Vagina (tissue), 2 donors: ENCODE measurements around the gene EIF2S3. TPM values are rescaled to one million over a fixed set of nuclear protein-coding genes. Genes with fewer than 3 reads are reported as not detected.
A peak's percentile ranks its signal among the peaks of the same experiment; 100 is the strongest.

Experiments
- DNase-seq, 2 donors: peaks; one replicate each; pipeline ENCODE4 v3.0.0-alpha.2; 2017; ENCODE audit errors: extremely low spot score in 2 of 2
- H3K27ac ChIP-seq: fragments of 200-600 bp; sonication (generic); one replicate; pipeline ENCODE4 v1.5.1; 2019
- H3K27me3 ChIP-seq: fragments of 200-600 bp; sonication (generic); one replicate; pipeline ENCODE4 v1.5.1; 2019
- H3K36me3 ChIP-seq, 2 donors: fragments of 200-600 bp; sonication (generic); one replicate each; pipeline ENCODE4 v1.5.1; 2017 to 2019
- H3K4me1 ChIP-seq: fragments of 200-600 bp; sonication (generic); one replicate; pipeline ENCODE4 v1.5.1; 2019
- H3K4me3 ChIP-seq, 2 donors: fragments of 200-600 bp; sonication (generic); 1 replicate in 1 of 2; 2 replicates in 1 of 2; pipeline ENCODE4 v1.5.1; 2016 to 2019
- H3K9me3 ChIP-seq: fragments of 200-600 bp; sonication (generic); one replicate; pipeline ENCODE4 v1.5.1; 2019
- CTCF ChIP-seq, 3 experiments: fragments of 450-650 bp in 2 of 3; fragments of 200-600 bp in 1 of 3; sonication (generic) in 1 of 3; IDR thresholded peaks; one replicate each; pipeline ENCODE4 v1.5.1; 2017 to 2019; ENCODE audit warnings: antibody characterized with exemption in 3 of 3, mild to moderate bottlenecking in 2 of 3, moderate library complexity in 2 of 3
- POLR2A ChIP-seq, 2 donors: fragments of 450-650 bp; IDR thresholded peaks; one replicate each; pipeline ENCODE4 v1.6.1; 2017; ENCODE audit warnings: antibody characterized with exemption in 2 of 2, mild to moderate bottlenecking in 2 of 2, moderate library complexity in 2 of 2
- POLR2AphosphoS5 ChIP-seq, 2 donors: sonication (generic); formaldehyde crosslinking; IDR thresholded peaks; one replicate each; pipeline ENCODE4 v1.9.0; 2017; ENCODE audit warnings: antibody characterized with exemption in 2 of 2, mild to moderate bottlenecking in 2 of 2, low read depth in 1 of 2; ENCODE audit not compliant: insufficient read depth in 1 of 2
- intact Hi-C: fragments of 100-400 bp; cut with DNase I; formaldehyde crosslinking; loops from one replicate; pipeline ENCODE4 v1.15.1; 2023
- total RNA-seq: library from RNA; depleted of rRNA; stranded (reverse); fragments of >200 nt; gene quantifications from one replicate; pipeline ENCODE4 v1.2.3, GENCODE V29; 2016

The EIF2S3 gene
- total RNA-seq, 1 donor from 2014 or later: 121 TPM

GRCh38 chrX:24023544-24023943, 31.2 kb upstream of the EIF2S3 start:
- no peaks in the 10 kb centered on the region for H3K27me3 ChIP-seq
- no peak for TF ChIP-seq POLR2AphosphoS5 (IDR thresholded peaks at IDR 0.05; ENCODE audit: insufficient read depth in 1 of 2, low read depth in 1 of 2)
- no peak for TF ChIP-seq POLR2A (IDR thresholded peaks at IDR 0.05)
- TF ChIP-seq CTCF (IDR thresholded peaks at IDR 0.05): no peak
- H3K27ac ChIP-seq: peak overlapping the region; percentile 79
- no peaks in the 10 kb centered on the region for H3K36me3 ChIP-seq
- peak overlapping the region; percentile 54 to 77 for H3K4me3 ChIP-seq
- H3K9me3 ChIP-seq: no peaks in the 10 kb centered on the region
- peaks cover 6% of the 10 kb centered on the region for H3K4me1 ChIP-seq
- DNase-seq: no peak
- intact Hi-C loops: no loop called here

GRCh38 chrX:24023972-24024669, 30.6 kb upstream of the EIF2S3 start:
- Histone ChIP-seq H3K27ac (peak overlapping the region; percentile 79), H3K4me1 (peaks cover 6% of the 10 kb centered on the region), H3K4me3 (peak overlapping the region; percentile 54 to 77), H3K9me3 (no peaks in the 10 kb centered on the region), H3K27me3 (no peaks in the 10 kb centered on the region), H3K36me3 (no peaks in the 10 kb centered on the region)
- DNase-seq: no peak
- TF ChIP-seq POLR2AphosphoS5 (IDR thresholded peaks at IDR 0.05; ENCODE audit: insufficient read depth in 1 of 2, low read depth in 1 of 2): no peak
- TF ChIP-seq POLR2A (IDR thresholded peaks at IDR 0.05): no peak
- TF ChIP-seq CTCF (IDR thresholded peaks at IDR 0.05): no peak
- intact Hi-C loops: no loop called here

DNA sequence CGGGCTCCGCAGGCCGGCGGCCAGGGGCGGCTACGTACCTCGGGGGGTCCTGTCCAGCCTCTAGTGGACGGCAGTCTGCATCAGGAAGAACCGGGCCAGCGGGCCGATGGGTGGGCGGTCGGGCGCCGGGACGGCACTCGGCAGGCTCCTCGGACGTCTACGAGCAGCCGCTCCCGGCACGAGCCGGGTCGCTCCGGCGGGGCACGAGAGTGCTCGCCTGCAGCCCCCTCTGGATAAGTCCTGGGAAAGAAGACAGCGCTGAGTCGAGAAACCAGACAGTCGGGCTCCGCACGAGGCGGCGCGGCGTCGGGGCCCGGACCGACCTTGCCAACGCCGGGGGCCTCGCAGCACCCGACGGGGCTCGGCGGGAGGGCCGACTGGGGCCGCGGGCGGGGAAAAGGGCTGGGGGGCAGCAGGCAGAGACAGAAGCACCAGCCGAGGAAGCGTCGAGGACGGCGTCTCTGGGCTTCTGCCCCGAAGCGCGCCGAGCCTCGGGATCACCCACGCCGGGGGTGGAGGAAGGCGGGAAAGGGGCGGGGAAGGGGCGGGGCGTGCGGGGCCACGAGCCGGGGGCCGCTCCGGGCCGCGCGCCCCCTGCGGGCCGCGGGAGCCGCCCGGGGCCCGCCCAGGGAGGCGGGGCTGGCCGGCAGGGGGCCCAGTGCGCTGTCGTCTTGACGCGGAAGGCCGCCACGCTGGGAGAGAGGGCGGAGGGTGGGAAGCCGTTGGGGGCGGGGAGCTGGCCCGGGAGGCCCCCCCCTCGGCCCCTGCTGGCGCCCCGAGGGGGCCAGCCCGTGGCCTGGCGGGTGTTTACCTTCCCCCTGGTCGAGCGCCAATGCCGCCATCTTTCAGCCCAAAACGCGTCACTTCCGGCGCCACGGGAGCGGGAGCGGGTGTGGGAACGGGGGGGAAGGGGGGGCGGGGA, 29.7 kb upstream of the EIF2S3 start:
- Histone ChIP-seq H3K4me1 (peaks cover 6% of the 10 kb centered on the region), H3K27ac (peak overlapping the region; percentile 79), H3K4me3 (peak overlapping the region; percentile 54 to 77), H3K27me3 (no peaks in the 10 kb centered on the region), H3K36me3 (no peaks in the 10 kb centered on the region), H3K9me3 (no peaks in the 10 kb centered on the region)
- peak in 1 of 2 donors; percentile 38 for TF ChIP-seq POLR2AphosphoS5 (IDR thresholded peaks at IDR 0.05; ENCODE audit: insufficient read depth in 1 of 2, low read depth in 1 of 2)
- peak in 1 of 2 donors; percentile 73 for TF ChIP-seq POLR2A (IDR thresholded peaks at IDR 0.05)
- TF ChIP-seq CTCF (IDR thresholded peaks at IDR 0.05): no peak
- intact Hi-C loops: no loop called here
- DNase-seq: peak in 1 of 2 donors; percentile 88

DNA sequence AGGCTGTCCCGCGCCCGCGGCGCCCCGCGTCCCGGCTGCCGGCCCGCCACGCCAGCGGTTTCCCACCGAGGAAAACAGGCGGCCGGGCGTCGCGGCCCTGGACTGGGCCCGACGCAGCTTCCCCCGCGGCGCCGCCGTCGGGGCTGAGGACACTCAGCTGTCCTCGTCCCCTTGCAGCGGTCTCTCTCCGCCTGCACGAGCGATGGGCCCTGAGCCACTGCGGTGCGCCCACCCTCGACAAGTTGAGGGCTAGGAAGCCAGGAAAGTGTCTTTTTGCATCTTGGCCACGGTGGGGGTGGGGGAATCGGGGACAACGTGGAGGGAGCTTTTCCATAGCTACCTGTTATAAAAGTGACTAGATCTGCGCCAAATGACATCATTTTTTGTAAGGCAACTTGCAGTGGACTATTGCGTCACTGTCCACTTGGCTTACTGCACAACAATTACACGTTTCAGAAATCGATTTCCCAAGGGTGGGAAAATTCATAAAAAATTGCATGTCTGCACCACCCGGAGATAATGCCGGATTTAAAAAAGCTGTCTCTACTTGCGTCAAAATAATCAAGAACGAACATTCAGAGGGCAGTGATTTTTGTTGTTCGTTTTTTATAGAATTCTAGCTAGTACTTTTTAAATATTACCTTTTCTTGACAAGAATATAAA, 28.9 kb upstream of the EIF2S3 start:
- intact Hi-C loops: no loop called here
- H3K9me3 ChIP-seq: no peaks in the 10 kb centered on the region
- TF ChIP-seq POLR2A (IDR thresholded peaks at IDR 0.05) (peak in 1 of 2 donors; percentile 41), CTCF (IDR thresholded peaks at IDR 0.05) (no peak), POLR2AphosphoS5 (IDR thresholded peaks at IDR 0.05; ENCODE audit: insufficient read depth in 1 of 2, low read depth in 1 of 2) (peak in 1 of 2 donors; percentile 54)
- peak overlapping the region; percentile 54 to 77 for H3K4me3 ChIP-seq
- H3K27me3 ChIP-seq: no peaks in the 10 kb centered on the region
- peak in 1 of 2 donors; percentile 88 for DNase-seq
- H3K36me3 ChIP-seq: no peaks in the 10 kb centered on the region
- H3K4me1 ChIP-seq: no peaks in the 10 kb centered on the region
- H3K27ac ChIP-seq: peak overlapping the region; percentile 79
